Measurements from ENCODE around the gene GALNT7. TPM values are rescaled to one million over a fixed set of nuclear protein-coding genes. Genes with fewer than 3 reads are reported as not detected.

GALNT7 gene
- total RNA-seq, 1 donor from 2014 or later, result 22.0 TPM

GRCh38 chr4:173243321-173243720 lies 74.7 kb downstream of the GALNT7 start:
- no peak for ATAC-seq
- no peaks in the 10 kb centered on the region for H3K36me3 ChIP-seq
- TF ChIP-seq CTCF (IDR thresholded peaks at IDR 0.05), result no peak

GRCh38 chr4:173243917-173244658 lies 75.5 kb downstream of the GALNT7 start:
- TF ChIP-seq CTCF (IDR thresholded peaks at IDR 0.05), result no peak
- ATAC-seq (no peak), DNase-seq (no peak)
- Histone ChIP-seq H3K4me3 (no peak overlapping the region), H3K27me3 (ENCODE audit: low read depth) (no peaks in the 10 kb centered on the region), H3K9me3 (no peaks in the 10 kb centered on the region), H3K4me1 (no peaks in the 10 kb centered on the region), H3K36me3 (no peaks in the 10 kb centered on the region), H3K27ac (no peak overlapping the region)
- intact Hi-C loops (cut with DNase I), result no loop called here

More at GRCh38 chr4:173243321-173243720, 74.7 kb downstream of the GALNT7 start:
- Histone ChIP-seq H3K4me1 (no peaks in the 10 kb centered on the region), H3K27ac (no peak overlapping the region), H3K9me3 (no peaks in the 10 kb centered on the region), H3K27me3 (ENCODE audit: low read depth) (no peaks in the 10 kb centered on the region), H3K4me3 (no peak overlapping the region)
- intact Hi-C loops (cut with DNase I), result no loop called here
- DNase-seq, result no peak

- H3K4me3 ChIP-seq, result no peak overlapping the region
- intact Hi-C loops (cut with DNase I), result no loop called here
- no peak overlapping the region for H3K27ac ChIP-seq
- ATAC-seq (no peak), DNase-seq (no peak)
- no peaks in the 10 kb centered on the region for H3K27me3 ChIP-seq (ENCODE audit: low read depth)
- H3K9me3 ChIP-seq, result no peaks in the 10 kb centered on the region
- no peaks in the 10 kb centered on the region for H3K4me1 ChIP-seq
- no peak for TF ChIP-seq CTCF (IDR thresholded peaks at IDR 0.05)
- H3K36me3 ChIP-seq, result no peaks in the 10 kb centered on the region
Observed at GRCh38 chr4:173245952-173246351, 77.3 kb downstream of the GALNT7 start.

GRCh38 chr4:173246719-173247118 lies 78.1 kb downstream of the GALNT7 start:
- TF ChIP-seq CTCF (IDR thresholded peaks at IDR 0.05), result no peak
- no peaks in the 10 kb centered on the region for H3K9me3 ChIP-seq
- no peak for DNase-seq
- no peak overlapping the region for H3K27ac ChIP-seq
- H3K36me3 ChIP-seq, result no peaks in the 10 kb centered on the region
- no peak for ATAC-seq
- H3K4me1 ChIP-seq, result no peaks in the 10 kb centered on the region
- no peak overlapping the region for H3K4me3 ChIP-seq
- intact Hi-C loops (cut with DNase I), result no loop called here
- H3K27me3 ChIP-seq (ENCODE audit: low read depth), result no peaks in the 10 kb centered on the region

- intact Hi-C loops (cut with DNase I), result no loop called here
- ATAC-seq, result no peak
Observed at GRCh38 chr4:173247321-173247720, 78.7 kb downstream of the GALNT7 start.

More at GRCh38 chr4:173247321-173247720, 78.7 kb downstream of the GALNT7 start:
- no peak for TF ChIP-seq CTCF (IDR thresholded peaks at IDR 0.05)
- H3K27me3 ChIP-seq (ENCODE audit: low read depth), result no peaks in the 10 kb centered on the region
- H3K27ac ChIP-seq, result no peak overlapping the region
- DNase-seq, result no peak
- H3K4me1 ChIP-seq, result no peaks in the 10 kb centered on the region
- H3K36me3 ChIP-seq, result no peaks in the 10 kb centered on the region
- H3K4me3 ChIP-seq, result no peak overlapping the region
- no peaks in the 10 kb centered on the region for H3K9me3 ChIP-seq

All from lower lobe of right lung (tissue), 2 donors.